GM06990 (cell line): ENCODE results near the gene CCDC14.

ENCODE experiments used
- DNase-seq: peaks from one replicate; pipeline ENCODE4 v3.0.0-alpha.2; 2011; ENCODE audit not compliant: insufficient read length; ENCODE audit errors: extremely low read depth
- H3K27me3 ChIP-seq: replicated peaks from 2 replicates; pipeline ENCODE4 v1.6.0; 2011; ENCODE audit warnings: low read length; ENCODE audit not compliant: control insufficient read depth, insufficient read depth
- H3K36me3 ChIP-seq: 2 replicates; pipeline ENCODE4 v1.5.1; 2011; ENCODE audit warnings: low read length; ENCODE audit not compliant: control insufficient read depth, insufficient read depth
- H3K4me3 ChIP-seq: replicated peaks from 2 replicates; pipeline ENCODE4 v1.5.1; 2011; ENCODE audit warnings: low read depth, mild to moderate bottlenecking, control low read depth, low read length
- TF ChIP-seq, protein P1 (sequence below): IDR thresholded peaks from 2 replicates; pipeline ENCODE4 v1.5.1; 2011; ENCODE audit warnings: low read length, control low read depth, mild to moderate bottlenecking, inconsistent platforms; ENCODE audit not compliant: insufficient read depth, poor library complexity, severe bottlenecking

The CCDC14 gene

DNA sequence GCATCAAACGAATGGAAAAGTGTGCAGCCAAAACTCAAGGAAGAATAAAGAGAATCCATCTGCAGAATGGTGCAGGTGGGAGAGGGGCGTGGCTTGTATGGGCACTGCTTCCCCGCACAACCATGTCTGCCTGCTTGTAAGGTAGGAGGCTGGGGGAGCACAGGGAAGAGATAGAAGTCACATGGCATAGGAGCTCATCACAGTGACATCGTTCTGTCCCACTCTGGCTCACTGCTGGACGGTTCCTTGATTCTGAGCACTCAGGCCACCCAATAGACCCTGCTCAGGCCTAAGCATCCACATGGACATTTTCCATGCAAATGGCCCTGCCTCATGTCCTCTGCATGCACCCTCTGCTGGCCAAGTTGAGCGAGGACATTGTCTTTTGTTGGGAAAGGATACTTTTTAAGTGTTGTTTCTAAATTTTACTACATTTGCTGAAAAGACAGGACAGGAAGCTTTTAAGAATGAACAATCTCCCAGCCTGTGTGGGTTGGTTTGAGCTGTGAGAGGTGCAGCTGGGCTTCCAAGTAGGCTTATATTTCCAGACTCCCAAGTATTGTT is 79.9 kb downstream of the CCDC14 start:
- Histone ChIP-seq H3K4me3 (no peak overlapping the region), H3K27me3 (peaks cover 2% of the 10 kb centered on the region), H3K36me3 (no peaks in the 10 kb centered on the region)
- DNase-seq = no peak
- TF ChIP-seq, protein P1, sequence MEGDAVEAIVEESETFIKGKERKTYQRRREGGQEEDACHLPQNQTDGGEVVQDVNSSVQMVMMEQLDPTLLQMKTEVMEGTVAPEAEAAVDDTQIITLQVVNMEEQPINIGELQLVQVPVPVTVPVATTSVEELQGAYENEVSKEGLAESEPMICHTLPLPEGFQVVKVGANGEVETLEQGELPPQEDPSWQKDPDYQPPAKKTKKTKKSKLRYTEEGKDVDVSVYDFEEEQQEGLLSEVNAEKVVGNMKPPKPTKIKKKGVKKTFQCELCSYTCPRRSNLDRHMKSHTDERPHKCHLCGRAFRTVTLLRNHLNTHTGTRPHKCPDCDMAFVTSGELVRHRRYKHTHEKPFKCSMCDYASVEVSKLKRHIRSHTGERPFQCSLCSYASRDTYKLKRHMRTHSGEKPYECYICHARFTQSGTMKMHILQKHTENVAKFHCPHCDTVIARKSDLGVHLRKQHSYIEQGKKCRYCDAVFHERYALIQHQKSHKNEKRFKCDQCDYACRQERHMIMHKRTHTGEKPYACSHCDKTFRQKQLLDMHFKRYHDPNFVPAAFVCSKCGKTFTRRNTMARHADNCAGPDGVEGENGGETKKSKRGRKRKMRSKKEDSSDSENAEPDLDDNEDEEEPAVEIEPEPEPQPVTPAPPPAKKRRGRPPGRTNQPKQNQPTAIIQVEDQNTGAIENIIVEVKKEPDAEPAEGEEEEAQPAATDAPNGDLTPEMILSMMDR = peak; percentile 33

DNA sequence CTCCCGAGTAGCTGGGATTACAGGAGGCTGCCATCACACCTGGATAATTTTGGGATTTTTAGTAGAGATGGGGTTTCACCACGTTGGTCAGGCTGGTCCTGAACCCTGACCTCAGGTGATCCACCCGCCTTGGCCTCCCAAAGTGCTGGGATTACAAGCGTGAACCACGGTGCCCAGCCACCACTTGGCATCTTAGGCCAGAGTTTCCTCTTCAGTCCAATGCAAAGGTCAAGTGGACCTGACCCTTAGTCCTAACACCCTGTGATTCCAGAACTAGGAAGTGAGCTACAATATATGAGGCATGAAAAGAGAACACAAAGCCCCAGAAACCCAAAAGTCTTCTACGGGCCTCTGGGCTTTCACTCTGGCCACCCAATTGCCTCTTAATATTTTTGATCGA is 82.2 kb downstream of the CCDC14 start:
- Histone ChIP-seq H3K4me3 (no peak overlapping the region), H3K36me3 (no peaks in the 10 kb centered on the region), H3K27me3 (peaks cover 2% of the 10 kb centered on the region)
- no peak for DNase-seq
- TF ChIP-seq, protein P1 = no peak

DNA sequence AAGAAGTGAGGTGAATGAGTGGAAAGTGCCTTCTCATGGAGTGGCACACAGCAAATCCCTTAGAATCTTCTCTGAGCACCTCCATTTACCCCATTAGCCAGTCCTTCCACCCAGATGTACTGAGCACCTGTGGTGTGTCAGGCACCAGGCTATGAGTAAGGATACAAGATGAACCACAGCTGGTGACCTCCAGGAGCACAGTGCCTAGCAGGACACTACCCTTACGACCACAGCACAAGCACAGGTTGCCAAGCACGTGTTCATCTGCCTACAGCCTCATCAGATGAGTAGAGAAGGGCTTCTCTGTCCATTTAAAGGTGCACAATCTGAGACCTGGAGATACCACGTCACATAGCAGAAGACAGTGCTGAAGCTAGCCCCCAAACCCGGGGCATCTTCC is 83.1 kb downstream of the CCDC14 start:
- Histone ChIP-seq H3K4me3 (no peak overlapping the region), H3K27me3 (peaks cover 2% of the 10 kb centered on the region), H3K36me3 (no peaks in the 10 kb centered on the region)
- TF ChIP-seq, protein P1 = no peak
- no peak for DNase-seq

DNA sequence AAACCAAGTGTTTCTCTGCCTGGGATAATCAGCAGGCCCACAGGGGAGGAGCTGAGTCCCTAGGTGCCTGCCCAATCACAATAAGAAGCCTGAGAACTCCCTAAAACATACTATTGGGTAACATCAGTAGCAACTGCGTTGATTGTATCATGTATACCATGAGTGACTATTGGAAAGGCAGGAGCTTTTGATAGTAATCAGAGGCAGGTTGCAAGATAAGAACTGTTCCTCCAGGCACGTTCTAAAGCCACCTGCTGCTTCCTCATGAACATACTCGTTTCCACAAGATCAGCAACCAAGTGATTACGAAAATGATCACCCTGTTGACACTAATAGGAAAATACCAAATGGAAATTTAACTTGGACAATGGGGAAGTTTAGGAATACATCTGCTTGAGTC is 83.6 kb downstream of the CCDC14 start:
- no peaks in the 10 kb centered on the region for H3K36me3 ChIP-seq
- H3K4me3 ChIP-seq = no peak overlapping the region
- TF ChIP-seq, protein P1 = no peak
- no peaks in the 10 kb centered on the region; the same call in none of the 2 replicates for H3K27me3 ChIP-seq
- no peak for DNase-seq

- DNase-seq = no peak
- Histone ChIP-seq H3K4me3 (no peak overlapping the region), H3K36me3 (no peaks in the 10 kb centered on the region), H3K27me3 (no peaks in the 10 kb centered on the region; the same call in 1 of the 2 replicates)
- TF ChIP-seq, protein P1 = peak; percentile 42
Observed at GRCh38 chr3:123876858-123877257, 84.2 kb downstream of the CCDC14 start.

- Histone ChIP-seq H3K36me3 (no peaks in the 10 kb centered on the region), H3K27me3 (no peaks in the 10 kb centered on the region), H3K4me3 (no peak overlapping the region)
- TF ChIP-seq, protein P1 = no peak
- no peak for DNase-seq
Observed at GRCh38 chr3:123872621-123873020, 88.4 kb downstream of the CCDC14 start.
